Measurements from ENCODE around the gene EIF5A2.
"Not testable (repeated sequence)": the region's sequence is repeated elsewhere in the genome, so short reads cannot be mapped to it uniquely, and the experiment has no call there.

The EIF5A2 gene

DNA sequence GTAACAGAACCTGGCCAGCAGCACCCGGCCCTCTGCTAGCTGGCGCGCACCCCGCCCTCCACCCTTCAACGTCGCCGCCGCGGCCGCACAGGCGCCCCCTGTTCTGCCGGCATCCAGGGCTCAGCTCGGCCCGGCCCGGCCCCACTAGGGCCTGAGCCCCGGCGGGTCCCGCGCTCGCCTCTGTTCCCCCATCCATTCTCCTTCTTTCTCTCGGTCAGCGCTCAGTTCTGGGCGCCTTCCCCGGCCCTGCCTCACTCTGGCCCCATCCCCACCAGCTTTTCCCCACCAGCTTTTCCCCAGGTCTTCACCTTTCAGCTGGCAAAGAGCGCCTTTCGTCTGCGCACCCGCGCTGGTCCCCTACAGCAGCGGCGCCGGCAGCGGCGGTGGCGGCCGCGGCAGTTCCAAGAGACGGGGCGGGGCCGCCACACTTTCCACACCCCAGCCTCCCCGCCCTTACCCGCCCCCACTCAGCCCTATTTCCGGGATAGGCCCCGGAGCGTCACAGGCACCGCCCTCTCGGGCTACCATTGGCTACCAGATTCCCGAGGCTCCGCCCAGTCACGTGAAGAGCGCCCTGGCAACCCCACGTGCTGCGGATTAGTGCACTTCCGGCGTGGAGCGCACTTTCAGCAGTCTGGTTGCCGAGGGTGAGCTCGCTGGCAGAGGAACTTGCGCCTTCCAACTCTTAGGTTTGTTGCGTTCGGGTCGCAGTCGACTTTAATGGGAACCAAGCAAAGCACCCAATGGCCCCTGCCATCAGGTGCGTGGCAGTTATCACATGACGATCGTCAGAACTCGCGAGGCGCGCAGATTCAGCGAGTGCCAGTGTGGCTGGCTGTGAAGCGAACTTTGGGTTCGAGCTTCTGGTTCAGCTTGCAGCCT is at the start of gene EIF5A2:
EIF5A2 (minus strand) TSS at position 403 of the 882 bp plus-strand sequence. CDS start 831 bp downstream, outside the sequence.
- DNase-seq = peak; percentile 87 to 96 (median 91)

DNA sequence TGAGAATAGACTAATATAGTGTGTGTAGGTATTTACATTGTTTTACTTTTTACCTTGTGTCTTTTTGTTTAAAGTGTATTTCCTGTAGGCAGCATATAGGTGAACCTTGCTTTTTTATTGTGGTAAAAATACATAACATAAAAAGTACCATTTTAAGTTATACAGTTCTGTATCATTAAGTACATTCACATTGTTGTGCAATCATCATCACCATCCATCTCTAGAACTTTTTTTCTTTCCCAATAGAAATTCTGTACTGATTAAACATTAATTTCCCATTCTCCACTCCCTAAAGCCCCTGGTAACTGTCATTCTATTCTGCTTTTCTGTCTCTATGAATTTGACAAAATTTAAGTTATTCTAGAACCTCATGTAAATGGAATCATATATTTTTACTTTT is 48.2 kb upstream of the EIF5A2 start:
- no peak for DNase-seq

DNA sequence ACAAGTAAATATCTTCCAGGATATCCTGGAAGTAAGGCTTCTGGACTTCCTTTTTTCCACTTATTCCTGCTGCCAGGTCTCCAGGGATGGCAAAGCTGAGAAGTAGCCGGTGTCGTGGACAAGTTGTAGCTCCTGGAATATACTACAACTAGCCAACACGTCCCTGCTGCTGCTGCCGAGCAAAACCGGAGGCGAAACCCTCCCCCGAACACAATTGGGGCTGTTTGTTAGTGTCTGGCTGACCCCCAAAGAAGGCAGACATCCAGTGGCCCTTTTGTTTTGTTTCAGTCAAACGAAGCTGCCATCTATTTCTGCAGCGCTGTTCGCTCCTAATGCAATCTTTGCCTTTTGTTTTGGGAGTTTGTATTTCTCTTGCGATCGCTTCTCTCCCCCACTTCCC is 45.3 kb upstream of the EIF5A2 start:
- no peak for DNase-seq

DNA sequence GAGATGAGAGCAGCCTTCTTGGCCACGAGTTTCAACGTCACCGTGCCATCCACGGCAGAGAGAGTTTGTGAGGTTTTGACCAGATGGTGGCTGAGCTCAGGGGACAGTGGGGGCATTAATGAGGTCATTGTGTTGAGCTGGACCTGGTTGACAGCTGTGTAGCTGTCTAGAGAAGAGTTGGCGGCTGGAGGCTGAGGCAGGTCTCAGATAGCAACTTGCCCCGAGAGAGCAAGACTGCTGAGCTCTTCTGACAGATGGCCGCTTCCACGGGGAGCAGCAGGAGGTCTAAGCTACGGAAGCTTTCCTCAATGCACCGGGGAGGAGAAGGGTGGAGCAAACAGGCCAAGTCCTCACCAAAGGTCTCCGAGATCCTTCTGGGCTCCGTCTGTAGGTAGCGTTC is 44.8 kb upstream of the EIF5A2 start:
- no peak for DNase-seq

DNA sequence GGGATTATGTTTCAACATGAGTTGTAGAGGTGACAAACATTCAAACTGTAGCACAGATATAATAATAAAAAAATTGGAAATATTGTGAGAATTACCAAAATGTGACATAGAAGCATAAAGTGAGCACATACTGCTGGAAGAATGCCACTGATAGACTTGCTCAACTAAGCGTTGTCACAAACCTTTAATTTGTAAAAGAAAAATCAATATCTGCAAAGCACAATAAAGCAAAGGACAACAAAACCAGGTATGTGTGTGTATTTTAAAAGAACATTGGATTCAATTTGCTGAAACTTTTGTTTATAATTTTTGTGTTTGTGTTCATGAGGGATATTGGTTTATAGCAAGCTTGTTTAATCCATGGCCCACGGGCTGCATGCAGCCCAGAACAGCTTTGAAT is 40.8 kb upstream of the EIF5A2 start:
- no peak for DNase-seq

DNA sequence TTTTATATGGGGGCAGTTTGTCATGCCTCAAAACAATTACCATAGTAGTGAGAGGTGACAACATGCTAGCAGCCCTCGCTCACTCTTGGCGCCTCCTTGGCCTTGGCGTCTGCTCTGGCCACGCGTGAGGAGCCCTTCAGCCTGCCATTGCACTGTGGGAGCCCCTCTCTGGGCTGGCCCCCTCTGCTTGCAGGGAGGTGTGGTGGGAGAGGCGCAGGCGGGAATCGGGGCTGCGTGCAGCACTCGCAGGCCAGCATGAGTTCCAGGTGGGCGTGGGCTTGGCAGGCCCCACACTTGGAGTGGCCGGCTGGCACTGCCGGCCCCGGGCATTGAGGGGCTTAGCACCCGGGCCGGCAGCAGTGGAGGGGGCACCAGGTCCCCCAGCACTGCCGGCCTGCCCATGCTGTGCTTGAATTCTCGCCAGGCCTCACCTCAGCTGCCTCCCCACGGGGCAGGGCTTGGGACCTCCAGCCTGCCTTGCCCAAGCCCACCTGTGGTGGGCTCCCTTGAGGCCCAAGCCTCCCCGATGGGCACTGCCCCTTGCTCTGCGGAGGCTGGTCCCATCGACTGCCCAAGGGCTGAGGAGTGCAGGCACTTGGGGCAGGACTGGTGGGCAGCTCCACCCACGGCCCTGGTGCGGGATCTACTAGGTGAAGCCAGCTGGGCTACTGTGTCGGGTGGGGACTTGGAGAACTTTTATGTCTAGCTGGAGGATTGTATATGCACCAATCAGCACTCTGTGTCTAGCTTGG is 38.8 kb upstream of the EIF5A2 start:
- DNase-seq = no peak

DNA sequence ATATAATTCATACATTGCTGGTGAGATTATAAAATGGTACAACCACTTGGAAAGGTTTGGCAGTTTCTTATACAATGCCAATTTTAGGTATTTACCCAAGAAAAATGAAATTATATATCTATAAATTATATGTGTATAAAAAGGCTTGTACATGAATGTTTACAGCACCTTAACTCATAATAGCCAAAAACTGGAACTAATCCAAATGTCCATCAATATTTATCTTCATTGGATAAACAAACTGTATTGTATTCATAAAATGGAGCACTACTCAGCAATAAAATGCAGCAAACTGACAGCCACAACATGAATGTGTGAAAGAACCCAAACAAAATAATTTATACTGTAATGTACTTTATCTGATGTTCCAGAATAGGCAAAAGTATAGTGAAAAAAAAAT is 33.6 kb upstream of the EIF5A2 start:
- DNase-seq = no peak

DNA sequence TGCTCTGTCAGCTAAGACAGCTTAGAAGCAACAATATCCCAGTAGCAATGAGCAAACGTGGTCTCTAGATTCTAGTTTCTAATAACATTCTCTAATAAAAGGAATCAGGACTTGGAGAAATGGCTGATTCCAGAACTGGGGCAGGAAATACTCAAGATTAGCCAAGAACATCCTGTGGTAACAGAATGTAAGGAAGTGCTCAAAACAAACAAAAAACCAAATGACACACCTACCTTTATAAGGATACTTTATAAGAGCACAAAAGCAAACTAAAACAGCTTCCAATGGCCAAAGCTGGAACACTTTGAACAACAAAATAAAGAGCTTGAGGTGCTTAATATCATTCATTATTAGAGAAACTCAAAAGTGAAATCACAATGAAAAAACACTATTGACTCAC is 33.1 kb upstream of the EIF5A2 start:
- no peak for DNase-seq

DNA sequence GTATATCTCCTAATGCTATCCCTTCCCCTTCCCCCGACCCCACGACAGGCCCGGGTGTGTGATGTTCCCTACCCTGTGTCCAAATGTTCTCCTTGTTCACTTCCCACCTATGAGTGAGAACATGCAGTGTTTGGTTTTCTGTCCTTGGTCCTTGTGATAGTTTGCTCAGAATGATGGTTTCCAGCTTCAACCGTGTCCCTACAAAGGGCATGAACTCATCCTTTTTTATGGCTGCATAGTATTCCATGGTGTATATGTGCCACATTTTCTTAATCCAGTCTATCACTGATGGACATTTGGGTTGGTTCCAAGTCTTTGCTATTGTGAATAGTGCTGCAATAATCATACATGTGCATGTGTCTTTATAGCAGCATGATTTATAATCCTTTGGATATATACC is 24.6 kb upstream of the EIF5A2 start:
- not testable (repeated sequence) for DNase-seq

DNA sequence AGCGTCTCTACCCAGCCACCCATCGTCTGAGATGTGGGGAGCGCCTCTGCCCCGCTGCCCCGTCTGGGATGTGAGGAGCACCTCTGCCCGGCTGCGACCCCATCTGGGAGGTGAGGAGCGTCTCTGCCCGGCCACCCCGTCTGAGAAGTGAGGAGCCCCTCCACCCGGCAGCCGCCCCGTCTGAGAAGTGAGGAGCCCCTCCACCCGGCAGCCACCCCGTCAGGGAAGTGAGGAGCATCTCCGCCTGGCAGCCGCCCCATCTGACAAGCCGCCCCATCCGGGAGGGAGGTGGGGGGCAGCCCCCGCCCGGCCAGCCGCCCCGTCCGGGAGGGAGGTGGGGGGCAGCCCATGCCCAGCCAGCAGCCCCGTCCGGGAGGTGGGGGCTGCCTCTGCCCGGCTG is 15.1 kb upstream of the EIF5A2 start:
- not testable (repeated sequence) for DNase-seq

DNA sequence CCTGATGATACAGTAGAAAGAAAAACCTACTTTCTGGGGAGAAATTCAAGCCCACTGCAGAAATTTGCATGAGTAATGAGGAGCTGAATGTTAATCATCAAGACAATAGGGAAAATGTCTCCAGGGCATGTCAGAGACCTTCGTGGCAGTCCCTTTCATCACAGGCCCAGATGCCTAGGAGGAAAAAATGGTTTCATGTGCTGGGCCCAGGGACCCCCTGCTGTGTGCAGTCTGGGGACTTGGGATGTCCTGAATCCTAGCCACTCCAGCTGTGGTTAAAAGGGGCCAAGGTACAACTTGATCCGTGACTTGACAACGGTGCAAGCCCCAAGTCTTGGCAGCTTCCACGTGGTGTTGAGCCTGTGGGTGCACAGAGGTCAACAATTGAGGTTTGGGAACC is 10.3 kb upstream of the EIF5A2 start:
- DNase-seq = no peak

DNA sequence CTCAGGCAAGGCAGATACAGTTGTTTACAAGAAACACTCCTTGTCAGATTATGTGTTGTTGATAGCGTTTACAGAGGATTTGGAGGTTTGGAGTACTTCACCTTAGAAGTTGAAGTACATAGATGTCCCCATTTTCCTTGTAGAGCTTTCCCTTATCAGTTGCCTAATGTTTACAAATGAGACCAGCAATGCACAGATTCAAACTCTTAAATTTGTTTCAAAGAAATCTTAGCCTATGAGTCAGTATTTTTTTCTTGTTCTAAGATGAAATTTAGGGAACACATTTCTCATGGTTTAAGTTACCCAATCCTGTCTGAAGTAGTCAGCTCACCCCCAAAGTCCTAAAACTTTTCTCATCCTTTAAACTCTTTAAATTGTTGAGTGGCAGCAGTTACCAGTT is 6.3 kb upstream of the EIF5A2 start:
- no peak for DNase-seq

DNA sequence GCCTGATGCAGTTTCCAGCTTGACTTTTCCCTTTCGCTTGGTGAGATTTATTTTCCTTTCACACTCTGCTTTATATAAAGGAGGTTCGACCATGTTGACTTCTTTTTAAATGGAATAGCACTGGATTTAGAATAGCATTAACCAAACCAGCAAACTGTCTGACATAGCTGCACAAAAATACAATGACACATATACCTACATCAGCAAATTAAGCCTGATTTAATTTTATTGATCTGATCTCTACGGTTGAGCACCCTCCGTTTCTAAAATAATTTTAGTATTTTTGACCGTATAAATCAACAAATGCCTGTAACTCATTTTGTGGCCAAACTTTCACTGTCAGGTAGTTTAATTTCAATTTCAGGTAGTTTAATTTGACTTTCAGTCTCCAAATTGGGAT is 5.8 kb upstream of the EIF5A2 start:
- DNase-seq = no peak

DNA sequence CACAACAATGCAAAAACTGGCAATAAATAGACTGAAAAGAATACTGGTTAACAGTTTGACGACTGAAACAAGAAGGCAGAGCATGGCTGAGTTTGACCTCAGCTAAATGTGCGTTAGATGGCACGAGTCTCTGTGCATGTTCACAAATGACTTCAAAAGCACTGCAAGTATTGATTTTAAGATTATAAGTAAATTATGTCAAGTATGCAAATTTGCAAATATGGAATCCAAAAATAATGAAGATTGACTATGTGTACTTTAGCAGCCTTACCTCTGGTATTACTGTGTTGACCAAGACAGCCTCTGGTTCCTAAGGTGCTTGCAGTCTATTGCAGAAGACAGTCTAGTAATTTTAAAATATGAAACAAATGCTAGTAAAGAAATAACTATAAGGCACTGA is 2.6 kb upstream of the EIF5A2 start:
- DNase-seq = no peak

DNA sequence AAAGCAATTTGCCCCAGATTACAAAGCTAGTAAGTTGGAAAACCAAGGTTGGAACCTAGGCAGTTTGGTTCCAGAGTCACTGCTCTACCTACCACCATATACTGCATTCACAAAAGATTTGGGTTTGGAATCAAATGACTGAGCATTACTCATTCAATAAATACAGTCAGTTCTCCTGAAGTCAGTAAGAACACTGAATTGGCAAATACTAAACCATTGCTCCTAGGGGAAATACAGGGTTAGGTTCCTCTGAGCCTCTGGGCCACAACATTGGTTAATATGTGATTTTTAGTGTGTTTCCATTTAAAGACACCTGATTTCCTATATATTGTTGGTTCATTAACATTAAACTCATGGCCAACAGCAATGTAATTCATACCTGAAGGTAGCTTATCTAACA is 2.1 kb upstream of the EIF5A2 start:
- no peak for DNase-seq

DNA sequence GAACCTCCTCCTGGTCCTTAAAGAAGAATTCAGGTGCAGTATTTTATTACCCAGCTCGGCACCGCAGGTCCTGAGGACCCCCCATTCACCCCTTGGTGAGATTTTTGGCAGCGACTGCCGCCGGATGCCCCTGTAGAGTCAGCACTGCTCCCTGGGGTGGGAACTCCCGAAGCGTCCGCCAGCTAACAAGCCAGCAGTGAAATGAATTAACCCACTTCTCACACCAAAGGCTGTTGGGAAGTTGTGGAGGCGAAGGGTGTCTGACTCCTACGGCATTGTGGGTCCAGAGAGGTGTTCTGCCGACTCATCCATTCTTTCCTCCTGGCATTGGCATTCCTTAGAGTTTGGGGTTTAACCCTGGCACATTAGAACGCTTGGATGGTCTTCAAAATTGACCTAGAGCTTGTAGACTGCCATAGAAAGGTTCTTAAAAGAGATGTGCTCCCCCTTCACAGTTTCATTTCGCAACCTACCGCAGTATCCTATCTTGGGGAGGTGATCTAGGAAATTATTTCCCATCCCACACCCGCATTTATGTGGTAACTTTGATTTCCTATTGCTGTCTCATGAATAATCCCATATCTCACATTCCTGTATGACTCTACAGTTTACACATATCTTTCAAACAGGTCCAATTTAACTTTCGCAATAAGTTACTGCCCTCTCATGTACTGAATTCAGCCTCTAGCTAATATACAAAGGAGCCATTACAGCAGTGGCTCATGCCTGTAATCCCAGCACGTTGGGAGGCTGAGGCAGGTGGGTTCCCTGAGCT is 879 bp upstream of the EIF5A2 start:
- DNase-seq = peak in 1 of 4 experiments; percentile 13

DNA sequence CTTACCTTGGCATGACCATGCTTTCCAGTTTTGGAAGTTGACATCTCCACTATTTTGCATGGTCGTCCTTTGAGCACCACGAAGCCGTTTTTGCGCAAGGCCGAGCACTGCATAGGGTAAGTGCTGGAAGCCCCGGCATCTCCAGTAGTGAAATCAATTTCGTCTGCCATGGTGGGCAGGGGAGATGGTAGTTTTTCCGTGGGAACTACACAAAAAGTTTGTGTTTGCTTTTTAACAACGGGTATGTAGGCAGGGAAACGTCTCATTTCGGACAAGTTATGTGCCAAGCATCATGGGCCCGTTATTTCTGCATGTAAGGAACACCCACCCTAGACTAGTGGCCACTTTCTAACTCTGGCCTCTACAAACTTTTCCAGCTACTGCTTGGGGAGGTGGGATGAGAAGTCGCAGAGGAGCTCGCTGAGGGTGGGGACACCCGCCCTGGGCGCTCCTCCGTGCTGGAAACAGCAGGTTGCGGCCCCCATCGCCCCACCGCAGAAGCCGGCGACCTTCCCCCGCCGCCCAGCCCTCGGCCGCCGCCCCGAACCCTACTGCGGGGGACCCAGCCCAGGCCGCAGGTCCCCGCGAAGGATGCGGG is 701 bp downstream of the EIF5A2 start:
- DNase-seq = peak in 1 of 4 experiments; percentile 22

DNA sequence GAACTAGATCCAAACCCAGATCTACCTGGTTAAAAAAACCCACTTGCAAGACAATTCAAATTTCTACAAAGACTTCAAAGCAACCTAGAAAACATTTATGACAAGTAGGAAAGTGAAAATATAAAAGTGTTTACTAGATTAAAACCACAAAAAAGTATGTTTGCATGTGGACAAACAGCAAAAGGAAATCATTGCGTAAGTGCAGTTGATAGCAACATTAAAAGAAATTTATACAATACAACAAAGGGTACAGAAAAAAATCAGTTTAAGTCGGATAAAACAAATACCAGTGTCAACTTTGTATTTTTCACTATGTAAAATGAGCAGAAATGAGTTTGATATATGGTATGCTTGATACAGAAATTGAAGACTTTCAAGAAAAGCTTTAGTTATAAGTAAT is 2.6 kb downstream of the EIF5A2 start:
- no peak for DNase-seq

DNA sequence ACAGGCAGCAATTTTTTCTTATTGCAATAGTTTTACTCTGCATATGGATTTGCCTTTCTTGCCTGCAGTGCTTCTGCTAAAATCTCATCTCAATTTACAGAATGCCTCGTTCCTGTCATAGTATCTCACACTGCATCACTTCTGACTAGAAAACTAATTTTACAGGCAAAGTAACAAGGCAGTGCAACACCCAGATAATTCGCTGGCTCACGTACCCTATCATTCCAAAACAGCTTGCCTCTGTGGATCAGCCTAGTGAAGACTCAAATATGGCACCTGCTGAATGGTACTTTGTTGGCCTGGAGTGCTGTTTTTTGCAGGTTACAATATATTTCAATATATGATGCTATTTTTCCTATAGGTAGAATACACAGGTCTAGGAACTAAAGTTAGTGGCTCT is 5.3 kb downstream of the EIF5A2 start:
- DNase-seq = no peak

DNA sequence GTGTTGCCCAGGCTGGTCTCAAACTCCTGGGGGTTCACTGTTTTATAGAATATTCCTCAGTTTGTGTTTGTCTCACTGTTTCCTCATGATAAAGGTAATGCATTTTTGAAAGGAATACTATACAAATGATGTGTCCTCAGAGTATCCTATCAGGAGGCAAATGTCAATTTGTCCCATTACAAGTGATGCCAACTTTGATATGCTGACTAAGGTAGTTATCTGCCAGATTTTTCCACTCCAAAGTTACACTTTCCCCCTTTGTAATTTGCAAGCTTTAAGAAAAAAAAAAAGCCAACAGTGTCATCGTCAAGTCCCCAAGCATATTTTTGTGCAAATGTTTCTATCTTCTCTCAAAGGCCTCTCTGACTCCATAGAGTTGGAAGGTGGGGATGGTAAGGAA is 9.0 kb downstream of the EIF5A2 start:
- no peak for DNase-seq

DNA sequence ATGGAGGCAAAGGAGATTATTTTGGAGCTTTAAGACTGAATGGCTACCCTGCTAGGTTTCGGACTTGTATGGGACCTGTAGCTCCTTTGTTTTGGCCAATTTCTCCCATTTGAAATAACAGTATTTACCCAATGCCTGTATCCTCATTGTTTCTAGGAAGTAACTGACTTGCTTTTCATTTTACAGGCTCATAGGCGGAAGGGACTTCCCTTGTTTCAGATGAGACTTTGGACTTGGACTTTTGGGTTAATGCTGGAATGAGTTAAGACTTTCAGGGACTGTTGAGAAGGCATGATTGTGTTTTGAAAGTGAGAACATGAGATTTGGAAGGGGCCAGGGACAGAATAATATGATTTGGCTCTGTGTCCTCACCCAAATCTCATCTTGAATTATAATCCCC is 10.5 kb downstream of the EIF5A2 start:
- DNase-seq = no peak

DNA sequence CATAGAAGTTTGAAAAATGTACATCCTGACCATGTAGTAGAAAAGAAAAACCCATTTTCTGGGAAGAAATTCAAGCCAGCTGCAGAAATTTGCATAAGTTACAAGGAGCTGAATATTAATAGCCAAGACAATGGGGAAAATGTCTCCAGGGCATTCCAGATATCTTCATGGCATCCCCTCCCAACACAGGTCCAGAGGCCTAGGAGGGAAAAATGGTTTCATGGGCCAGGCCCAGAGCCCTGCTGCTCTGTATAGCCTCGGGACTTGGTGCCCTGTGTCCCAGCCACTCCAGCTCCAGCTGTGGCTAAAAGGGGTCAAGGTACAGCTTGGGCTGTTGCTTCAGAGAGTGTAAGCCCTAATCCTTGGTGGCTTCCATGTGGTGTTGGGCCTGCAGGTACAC is 11.2 kb downstream of the EIF5A2 start:
- not testable (repeated sequence) for DNase-seq

DNA sequence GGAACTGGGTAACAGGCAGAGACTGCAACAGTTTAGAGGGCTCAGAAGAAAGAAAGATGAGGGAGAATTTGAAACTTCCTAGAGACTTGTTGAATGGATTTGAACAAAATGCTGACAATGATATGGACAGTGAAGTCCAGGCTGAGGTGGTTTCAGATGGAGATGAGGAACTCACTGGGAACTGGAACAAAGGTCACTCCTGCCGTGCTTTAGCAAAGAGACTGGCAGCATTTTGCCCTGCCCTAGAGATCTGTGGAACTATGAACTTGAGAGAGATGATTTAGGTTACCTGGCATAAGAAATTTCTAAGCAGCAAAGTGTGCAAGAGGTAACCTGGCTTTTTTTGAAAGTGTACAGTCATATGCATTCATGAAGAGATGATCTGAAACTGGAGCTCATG is 11.7 kb downstream of the EIF5A2 start:
- no peak for DNase-seq
